Stimulated activated CD4-positive, alpha-beta T cell treated with anti-CD3 and anti-CD28 coated beads, Interleukin-1b, Interleukin-23, amount 100 ng/mL, for 4 hours (primary cell): ENCODE data around the gene REEP3.
A peak's percentile ranks its signal among the peaks of the same experiment; 100 is the strongest.

Source experiments
- DNase-seq, 2 donors: peaks; one replicate each; pipeline ENCODE4 v3.0.0-alpha.2; 2020; ENCODE audit warnings: low read depth in 2 of 2

REEP3 gene

DNA sequence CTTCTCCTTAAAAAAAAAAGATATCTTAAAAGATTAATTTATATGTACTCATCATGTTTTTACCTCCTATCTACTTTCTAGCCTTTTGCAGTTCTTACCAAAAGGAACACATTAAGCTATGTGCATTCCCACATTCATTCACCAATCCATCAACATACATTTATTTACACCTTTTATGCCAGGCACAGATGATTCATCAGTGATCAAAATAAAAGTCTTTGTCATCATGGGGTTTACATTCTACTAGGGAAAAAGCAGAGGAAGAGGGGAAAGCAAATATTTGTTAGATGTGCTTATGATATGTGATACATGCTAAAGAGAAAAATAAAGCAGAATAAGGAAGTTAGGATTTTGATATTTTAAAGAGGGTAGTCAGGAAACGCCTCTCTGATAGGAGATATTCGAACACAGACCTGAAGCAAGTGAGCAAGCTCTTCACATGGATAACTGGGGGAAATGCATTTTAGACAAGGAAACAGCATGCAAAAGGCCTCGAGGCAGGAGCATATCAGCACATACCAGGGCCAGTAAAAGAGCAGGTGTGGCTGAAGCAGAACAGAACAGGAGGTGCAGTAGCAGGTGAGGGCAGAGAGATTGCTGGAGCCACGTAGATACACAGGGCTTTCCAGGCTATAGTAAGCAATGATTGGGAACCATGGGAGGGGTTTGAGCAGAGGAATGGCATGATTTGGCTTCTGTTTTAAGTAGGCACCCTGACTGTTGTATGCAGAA lies 67.4 kb downstream of the REEP3 start:
- no peak for DNase-seq

DNA sequence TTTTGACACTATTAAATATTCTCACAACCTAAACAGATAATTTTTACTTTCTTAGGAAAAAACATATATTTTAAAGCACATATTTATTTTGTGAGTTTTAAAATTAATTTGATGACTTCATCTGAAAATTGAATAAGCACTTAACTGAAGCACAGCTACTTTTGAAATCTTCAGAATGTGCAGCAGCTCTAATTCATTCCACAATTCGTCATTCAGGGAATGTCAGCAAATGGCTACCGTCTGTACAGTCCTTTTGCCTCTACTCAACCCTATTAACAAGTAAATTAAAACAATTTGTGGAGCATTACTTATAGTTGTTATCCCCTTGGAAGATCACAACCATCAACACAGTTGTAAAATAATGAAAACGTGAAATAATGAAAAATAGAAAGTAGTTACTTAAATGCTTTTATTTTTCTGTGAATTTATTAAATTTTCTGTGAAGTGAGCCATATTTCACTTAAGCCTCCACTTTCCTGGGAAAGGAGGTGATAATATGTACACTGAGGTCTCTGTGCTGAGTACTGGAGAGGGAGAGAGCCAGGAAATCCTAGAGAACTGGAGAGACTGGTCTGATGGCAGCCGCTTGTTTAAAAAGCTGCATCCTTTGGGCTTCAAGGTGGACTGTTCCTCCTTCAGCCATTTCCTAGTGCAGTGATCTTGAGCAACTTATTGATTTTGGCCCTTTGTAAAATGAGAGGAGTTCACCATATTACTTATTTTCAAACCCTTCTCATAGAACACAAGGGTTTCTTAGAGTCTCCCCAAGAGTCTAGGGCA lies 70.6 kb downstream of the REEP3 start:
- DNase-seq: no peak

DNA sequence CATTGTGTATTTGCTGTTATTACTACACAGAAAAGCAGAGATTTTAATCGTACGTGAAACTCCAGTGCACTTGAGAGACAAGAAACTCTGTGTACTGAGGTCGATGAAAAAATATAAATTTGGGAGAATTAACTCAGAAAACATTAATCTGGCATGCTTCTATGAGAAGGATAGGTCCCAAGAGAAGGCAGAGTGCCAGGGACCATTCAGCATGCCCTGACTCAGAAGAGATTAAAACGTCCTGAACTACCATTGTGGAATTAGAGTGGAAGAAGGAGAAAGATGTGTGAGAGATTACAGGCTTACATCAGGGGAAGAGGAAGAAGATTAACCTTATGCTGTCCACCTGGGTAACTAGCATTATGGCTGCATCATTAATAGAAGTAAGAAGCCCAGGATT lies 72.4 kb downstream of the REEP3 start:
- no peak for DNase-seq

DNA sequence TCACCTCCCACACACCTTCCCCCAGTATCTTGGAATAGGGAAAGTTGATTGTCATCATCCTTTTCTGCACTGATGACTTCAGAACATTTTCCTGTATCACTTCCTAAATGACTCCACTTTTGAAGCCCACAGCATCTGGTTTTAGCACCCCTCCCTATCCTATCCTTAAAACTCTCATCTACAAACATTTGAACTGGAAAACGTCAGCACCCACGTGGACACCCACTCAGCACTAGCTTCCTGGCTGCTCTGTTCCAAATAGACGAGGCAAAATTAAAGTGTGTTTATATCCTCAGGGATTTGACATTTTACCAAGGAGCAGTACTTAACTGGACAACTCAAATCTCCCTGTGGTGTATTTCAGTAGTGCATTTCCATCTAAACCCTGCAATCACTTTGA lies 73.9 kb downstream of the REEP3 start:
- DNase-seq: no peak

DNA sequence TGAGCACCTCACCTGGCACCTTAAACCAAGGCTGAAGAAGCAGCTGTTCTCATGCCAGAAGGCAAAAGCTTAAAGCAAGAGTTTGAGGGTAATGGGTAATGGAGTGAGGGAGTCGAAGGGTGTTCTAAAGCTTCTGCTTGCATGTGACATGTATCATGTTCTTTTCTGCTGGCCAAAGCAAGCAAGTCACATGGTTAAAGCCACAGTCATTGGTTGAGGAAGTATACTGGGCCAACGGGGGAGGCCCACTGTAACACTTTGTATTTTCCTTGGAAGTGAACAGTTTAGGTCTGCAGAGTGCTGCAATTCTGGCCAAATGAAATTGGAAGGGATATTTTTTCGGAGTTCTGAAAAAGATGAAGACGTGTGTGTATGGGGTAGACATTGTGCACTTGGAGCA lies 75.7 kb downstream of the REEP3 start:
- no peak for DNase-seq

DNA sequence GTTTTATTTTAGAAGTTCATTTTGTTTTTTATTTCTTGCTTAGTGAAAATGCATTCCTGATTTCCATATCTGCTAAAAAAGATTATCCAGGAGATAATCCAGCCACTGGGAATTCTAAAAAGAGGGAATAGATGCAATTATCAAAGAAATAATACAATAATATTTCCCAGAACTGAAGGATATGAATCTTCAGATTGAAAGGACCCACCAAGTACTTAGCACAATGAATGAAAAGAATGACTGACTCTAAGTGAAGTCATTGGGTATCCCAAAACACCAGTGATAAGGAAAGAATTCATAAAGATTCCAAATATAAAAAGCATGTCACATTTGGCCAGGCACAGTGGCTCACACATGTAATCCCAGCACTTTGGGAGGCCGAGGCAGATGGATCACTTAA lies 79.3 kb downstream of the REEP3 start:
- no peak for DNase-seq

DNA sequence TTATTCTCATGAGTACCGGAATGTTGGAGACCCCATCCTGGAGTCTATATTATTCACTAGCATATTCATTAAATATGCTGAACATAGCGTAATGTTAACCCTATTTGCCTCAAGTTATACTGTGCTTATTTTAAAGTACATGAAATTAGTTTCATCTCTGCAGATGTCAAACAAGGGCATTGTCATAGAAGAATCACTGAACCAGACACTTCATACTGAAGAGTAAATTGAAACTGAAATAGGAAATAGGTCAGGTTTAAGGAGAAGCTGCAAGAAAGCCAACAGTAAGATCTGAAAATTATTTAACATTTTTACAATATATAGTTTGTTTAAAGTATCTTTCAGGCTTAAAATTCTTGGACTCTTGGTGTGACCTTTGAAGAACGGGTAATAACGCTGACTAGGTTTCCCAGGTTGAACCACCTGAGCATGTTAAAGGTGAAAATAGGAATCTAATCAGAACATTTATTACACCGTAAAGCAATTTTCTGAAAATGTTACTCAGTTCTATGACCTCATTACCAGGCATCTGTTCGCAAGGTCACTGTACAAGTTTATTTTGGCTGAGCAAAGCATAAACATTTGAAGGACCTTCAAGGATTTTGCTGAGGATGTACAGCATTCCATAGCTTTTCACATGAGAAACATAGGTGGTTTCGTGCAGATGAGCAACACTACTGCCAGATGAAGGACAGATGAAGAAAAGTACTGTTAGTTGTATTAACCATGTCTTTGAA lies 82.7 kb downstream of the REEP3 start:
- no peak for DNase-seq

DNA sequence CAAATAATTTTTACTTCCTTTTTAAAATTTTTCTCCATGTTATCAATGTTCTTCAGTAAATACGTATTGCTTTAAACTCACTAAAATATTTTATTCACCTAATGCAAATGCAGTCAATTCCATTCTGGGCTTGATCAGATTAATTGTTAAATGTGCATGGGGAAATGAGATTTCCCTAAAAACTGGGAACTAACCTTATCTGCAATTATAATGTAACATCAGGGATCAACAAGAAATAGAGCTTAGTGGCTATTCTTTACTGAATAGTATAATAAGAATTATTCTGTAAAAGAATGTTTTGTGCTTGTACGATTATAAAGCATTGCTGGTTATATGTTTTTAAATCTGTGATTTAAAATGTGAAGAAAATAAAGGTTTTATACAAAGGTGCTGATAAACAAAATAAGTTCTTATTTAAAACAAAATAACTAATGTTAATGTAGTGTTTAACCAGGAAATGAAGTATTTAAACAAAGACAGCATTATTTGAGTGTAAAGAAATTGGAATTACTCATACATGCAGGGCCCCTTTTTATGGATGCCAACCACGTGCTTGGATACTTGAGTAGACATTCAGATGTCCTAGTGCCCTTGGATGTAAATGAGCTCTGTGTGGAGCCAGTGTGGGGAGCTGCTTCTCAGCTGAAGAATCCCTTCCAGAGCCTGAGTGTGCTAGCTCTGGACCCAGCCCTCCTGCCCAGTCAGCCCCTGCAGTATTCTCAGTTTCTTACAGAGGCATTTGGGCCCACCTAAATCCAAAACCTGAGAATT lies 84.2 kb downstream of the REEP3 start:
- DNase-seq: no peak

DNA sequence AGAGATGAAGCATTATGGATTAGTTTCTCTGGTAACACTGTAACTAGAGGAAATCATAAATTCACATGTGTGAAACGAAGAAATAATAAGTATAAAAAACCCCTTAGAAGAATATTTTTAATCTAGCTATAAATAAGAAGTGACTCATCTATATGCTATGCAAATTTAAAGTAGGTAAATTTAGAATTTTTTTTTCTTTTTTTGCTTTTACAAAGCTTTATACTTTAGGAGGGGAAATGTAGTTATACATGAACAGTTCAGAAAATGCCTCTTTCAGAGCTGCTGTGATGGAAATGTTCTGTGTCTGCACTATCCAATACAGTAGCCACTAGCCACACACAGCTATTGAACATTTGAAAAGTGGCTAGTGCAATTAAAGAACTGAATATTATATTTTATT lies 87.3 kb downstream of the REEP3 start:
- DNase-seq: no peak

DNA sequence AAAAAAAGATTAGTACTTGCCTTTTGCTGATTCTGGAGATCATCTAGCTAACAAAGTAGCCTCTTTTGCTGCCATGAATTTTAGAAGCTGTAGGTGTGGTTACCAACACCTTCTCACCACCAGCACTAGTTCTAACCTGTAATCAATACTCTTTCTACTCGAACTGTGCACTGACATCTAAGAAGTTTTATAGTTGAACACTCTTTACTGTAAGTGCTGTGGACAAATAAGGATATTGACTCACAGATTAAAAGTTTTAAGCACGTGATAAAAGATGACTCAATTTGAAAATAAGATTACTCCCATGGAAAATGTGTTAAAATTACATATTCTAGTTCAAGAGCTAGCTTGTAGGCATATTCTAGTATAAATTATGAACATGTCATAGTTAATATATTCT lies 89.9 kb downstream of the REEP3 start:
- no peak for DNase-seq

DNA sequence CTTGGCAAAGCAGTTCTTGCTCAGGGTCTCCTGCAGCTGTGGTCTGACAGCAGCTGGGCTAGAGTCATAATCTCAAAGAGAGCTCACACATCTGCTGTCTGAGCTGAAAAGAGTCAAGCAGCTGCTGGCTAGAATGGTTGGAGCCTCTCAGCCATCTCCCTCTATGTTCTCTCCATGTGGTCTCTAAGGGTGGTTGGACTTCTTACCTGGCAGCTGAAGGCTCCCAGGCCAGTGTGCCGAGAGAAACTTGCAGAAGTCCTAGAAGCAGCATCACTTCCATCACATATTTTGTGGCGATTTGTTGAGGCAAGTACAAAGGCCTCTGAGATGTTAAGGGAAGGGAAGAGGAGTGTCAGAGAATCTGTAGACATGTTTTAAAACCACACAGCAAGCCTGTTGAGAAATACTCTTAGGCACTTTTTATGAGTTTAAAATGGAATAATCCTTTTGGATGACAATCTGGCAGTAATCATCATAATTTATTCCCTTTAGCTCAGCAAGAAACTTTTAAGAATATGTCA lies 93.2 kb downstream of the REEP3 start:
- DNase-seq: no peak

DNA sequence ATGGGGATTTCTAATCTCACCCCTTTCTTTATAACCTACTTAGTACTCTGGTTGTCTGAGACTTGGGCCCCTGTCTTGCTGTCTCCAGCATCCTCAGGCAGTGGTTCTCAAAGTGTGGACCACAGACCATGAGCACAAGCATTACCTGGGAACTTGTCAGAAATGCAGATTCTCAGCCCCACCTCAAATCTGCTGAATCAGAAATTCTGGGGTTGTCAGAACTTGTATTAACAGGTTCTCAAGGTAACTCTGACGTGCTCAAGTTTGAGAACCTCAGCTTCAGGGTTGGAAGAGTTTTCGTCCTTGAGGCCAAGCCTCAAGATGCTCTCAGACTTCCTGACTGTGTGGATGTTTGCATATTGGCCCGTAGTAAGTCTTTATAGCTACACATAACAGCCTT lies 97.4 kb downstream of the REEP3 start:
- no peak for DNase-seq

DNA sequence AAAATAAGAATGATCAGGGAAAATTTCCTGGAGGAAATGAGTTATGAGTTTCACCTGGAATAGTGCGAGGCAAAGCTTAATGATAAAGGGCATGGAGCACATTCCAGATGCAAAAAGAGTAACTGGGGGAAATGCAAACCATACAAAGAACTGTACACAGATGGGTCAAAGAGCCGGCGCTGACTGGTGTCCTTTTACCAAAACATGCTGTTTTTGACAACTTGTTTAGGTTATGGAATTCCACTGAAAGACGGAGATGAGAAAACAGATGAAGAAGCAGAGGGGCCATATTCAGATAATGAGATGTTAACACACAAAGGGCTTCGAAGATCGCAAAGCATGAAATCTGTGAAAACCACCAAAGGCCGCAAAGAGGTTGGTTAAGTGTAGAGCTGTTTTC lies 98.2 kb downstream of the REEP3 start:
- no peak for DNase-seq

DNA sequence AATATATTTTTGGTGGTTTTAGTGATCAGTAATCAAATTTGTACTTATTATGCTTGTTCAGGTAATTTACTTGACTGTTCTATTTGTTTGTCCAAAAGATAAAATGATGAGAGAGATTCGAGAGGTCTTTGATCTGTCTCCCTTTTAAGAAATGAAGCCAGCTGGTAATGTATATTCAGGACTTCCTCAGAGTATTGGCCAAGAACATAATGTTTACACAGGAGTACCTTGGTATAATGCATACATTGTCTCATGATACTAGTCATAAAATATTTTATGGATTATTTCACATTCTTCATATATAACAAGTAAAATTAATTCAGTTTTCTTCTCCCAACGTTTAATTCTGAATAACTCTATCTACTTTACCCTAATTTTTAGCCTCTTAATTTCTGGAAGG lies 100.9 kb downstream of the REEP3 start:
- no peak for DNase-seq

DNA sequence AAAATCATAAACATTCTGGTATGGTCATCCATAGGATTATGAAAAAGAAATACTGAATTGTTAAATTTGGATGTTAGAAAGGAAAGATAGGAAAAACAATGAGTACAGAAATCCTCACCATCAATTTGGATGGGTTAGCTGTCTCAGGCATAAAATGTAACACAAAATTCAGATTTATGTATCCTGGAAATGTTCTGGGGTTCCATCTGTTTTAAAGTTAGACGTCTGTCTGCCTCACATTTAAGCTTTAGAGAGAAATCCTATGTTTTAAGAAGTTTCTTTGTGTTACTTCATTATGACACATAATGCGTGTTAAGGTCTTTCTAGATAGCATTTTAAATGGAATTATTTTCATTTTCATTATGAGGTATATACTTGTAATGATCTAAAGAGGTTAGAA lies 103.5 kb downstream of the REEP3 start:
- DNase-seq: no peak

DNA sequence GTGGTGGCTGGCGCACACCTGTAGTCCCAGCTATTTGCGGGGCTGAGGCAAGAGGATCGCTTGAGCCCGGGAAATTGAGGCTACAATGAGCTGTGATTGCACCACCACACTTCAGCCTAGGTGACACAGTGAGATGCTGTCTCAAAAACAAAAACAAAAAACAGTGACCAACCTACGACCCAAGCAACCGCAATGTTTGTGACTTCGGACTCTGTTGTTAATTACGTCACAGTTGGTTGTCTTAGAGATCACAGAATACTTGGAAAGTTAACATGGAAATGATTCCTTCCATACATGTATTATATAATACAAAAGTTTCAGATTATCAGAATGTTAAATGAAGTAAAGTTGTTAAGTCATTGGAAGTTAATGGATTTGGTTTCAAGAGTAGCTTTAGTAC lies 106.2 kb downstream of the REEP3 start:
- no peak for DNase-seq

DNA sequence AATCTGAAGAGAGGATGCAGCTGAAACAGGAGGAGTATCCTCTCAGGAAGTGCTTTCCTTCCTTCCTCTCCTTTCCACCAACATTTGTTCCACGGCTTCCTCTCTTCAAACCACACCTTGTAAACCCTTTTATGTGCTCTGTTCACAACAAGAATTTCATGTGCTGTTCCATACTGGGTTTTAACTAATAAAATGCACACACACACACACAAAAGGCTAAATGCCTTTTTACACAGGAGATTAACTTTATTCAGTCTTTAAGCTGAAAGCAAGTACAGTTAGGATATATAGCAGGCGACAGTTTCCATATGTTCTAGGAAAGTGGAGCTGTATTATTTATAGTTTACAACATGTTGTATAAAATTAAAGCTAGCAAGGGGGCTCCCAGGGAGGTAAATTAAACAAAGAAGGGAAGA lies 106.7 kb downstream of the REEP3 start:
- DNase-seq: no peak

DNA sequence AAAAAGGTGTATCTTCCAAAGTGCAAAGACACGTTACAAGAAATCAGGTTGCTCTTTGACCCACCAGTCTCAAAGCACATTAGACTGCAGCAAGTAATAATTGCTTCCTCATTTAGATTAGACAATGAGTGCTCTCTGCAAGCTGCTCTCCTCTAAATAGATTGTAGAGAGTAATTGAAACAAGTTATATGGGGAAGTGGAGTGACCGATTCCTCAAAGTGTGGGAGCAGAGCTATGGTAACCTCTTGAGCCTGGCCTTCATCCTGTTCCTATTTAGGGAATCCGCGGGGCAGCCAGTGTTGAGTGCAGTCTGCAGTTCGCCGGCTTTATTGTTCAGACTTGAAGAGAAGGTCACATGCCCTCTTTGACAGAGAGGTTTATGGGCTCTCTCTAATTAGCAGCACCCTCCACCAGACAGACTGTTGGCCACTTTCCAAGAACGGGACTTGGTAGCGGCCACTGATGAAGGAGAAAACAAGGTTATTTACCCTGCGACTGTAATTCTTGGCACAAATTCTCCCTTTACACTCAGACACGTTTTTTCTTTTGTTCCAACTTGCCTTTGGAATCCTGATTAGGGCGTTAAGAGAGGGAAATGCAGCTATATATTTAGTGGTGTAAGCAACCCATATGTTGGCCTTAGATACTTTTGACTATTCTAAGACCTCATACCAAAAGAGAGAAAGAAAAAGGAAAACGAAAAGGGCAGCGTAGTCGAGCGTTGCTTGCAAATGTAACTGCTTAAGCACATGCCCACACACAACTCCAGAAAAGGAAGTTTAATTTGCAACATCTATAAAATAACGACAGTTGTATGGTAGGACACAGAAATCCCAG lies 107.5 kb downstream of the REEP3 start:
- DNase-seq: no peak

DNA sequence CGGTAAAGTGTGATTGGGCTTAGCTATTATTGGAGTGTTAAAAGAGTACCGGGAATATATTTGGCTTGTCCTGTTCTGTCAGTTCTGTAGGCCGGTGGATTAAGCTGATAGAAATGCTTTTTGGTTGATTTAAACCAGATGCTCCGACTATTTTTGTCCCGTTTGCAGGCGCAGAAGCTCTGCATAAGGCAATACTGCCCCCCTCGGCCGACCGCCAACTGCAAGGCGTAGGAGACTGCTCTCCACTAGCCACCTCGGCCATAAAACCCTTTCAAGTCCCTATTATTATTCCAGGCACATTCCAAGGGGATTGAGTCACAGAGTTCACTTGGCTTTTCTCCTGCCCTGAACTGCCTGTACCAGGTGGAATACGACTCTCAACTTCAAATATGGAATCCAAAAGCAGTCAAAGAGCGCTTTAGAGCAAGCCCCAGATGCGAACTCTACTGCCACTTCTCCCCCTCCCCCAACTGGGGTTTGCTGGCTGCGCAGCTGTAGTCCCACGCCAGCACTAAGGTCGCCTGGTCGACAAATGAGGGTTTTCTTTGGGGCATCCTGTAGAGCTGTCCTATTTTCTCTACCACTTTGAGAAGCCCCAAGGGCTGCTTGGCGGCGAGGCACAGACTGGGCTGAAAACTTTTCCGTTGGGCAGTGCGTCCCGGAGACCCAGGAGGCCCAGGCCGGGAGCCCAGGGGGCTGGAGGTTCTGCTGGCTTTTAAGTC lies 108.3 kb downstream of the REEP3 start:
- DNase-seq: peak; percentile 69
